ENCODE results near the gene RAMP1. TPM values are rescaled to one million over a fixed set of nuclear protein-coding genes. Genes with fewer than 3 reads are reported as not detected.

RAMP1 gene
- total RNA-seq, 2 experiments from 2014 or later = 8.1 to 9.6 TPM

- peaks cover 19% of the 10 kb centered on the region for H3K9me3 Mint-ChIP-seq
- H3K27ac Mint-ChIP-seq = no peak overlapping the region
- POLR2A ChIA-PET = no interaction called here
- peaks cover 26% of the 10 kb centered on the region for H3K4me1 Mint-ChIP-seq
- CTCF ChIA-PET = interaction anchor here (0.8 to 1.1 kb wide), 2 partner anchors 9 to 43 kb away, joined by 3 to 6 read pairs; no protein-coding TSS in a partner anchor
- no peak overlapping the region for H3K4me3 Mint-ChIP-seq
- H3K27me3 Mint-ChIP-seq = no peaks in the 10 kb centered on the region
- H3K36me3 Mint-ChIP-seq (ENCODE audit: low read depth) = peaks cover 6% of the 10 kb centered on the region
- peak; percentile 24 for DNase-seq
Measured at GRCh38 chr2:237927135-237927534, 67.7 kb downstream of the RAMP1 start.

DNA sequence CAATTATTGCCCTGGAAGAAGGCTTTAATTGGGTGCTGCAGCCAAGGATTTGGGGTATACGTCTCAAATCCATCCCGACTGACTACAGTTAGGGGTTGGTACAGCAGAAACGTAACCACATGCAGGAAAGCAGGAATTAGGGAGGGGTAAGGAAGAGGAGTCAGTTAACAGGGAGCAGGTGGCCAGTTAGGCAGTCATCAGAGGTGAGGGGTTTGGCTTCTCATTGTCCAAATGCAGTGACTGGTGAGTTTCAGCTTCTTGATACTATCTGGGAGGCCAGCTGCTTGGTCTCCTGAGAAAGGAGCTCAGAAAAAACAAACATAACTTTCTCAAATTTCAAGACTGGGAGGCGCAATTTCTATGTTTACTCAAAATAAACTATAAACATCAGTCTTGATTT is 68.6 kb downstream of the RAMP1 start:
- CTCF ChIA-PET = no interaction called here
- POLR2A ChIA-PET = no interaction called here
- H3K27ac Mint-ChIP-seq = no peak overlapping the region
- no peak for DNase-seq
- no peaks in the 10 kb centered on the region for H3K27me3 Mint-ChIP-seq
- H3K9me3 Mint-ChIP-seq = peaks cover 19% of the 10 kb centered on the region
- H3K36me3 Mint-ChIP-seq (ENCODE audit: low read depth) = peaks cover 6% of the 10 kb centered on the region
- H3K4me1 Mint-ChIP-seq = peaks cover 26% of the 10 kb centered on the region
- no peak overlapping the region for H3K4me3 Mint-ChIP-seq

- peaks cover 18% of the 10 kb centered on the region for H3K4me1 Mint-ChIP-seq
- H3K27me3 Mint-ChIP-seq = no peaks in the 10 kb centered on the region
- no peak overlapping the region for H3K27ac Mint-ChIP-seq
- no peak overlapping the region for H3K4me3 Mint-ChIP-seq
- POLR2A ChIA-PET = no interaction called here
- peaks cover 19% of the 10 kb centered on the region for H3K9me3 Mint-ChIP-seq
- CTCF ChIA-PET = interaction anchor here (1.0 to 1.1 kb wide), 2 partner anchors 12 to 41 kb away, joined by 3 read pairs; no protein-coding TSS in a partner anchor
- no peak for DNase-seq
- H3K36me3 Mint-ChIP-seq (ENCODE audit: low read depth) = peaks cover 6% of the 10 kb centered on the region
Measured at GRCh38 chr2:237929979-237930378, 70.6 kb downstream of the RAMP1 start.

- Mint-ChIP-seq H3K9me3 (peaks cover 19% of the 10 kb centered on the region), H3K36me3 (ENCODE audit: low read depth) (peaks cover 6% of the 10 kb centered on the region), H3K4me3 (no peak overlapping the region), H3K27me3 (no peaks in the 10 kb centered on the region), H3K4me1 (peaks cover 16% of the 10 kb centered on the region), H3K27ac (no peak overlapping the region)
- ChIA-PET POLR2A (interaction anchor here (2.5 kb wide), 1 partner anchor 9 kb away, joined by 14 read pairs; no protein-coding TSS in a partner anchor), CTCF (interaction anchor here (1.5 kb wide), 1 partner anchor 32 kb away, joined by 4 read pairs; no protein-coding TSS in a partner anchor)
- DNase-seq = no peak
Measured at GRCh38 chr2:237931205-237931721, 71.8 kb downstream of the RAMP1 start.

DNA sequence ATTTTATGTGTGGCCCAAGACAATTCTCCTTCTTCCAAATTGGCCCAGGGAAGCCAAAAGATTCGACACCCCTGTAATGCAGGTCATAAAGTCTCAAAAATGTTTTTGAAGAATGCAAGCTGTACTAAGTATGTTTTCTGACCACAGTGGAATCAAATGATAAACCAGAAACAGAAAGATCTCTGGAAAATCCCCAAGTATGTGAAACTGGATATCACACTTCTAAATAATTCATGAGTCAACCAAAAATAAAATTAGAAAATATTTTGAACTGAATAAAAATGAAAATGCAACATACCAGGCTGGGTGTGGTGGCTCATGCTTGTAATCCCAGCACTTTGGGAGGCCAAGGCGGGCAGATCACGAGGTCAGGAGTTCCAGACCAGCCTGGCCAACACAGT is 73.3 kb downstream of the RAMP1 start:
- Mint-ChIP-seq H3K4me1 (peaks cover 15% of the 10 kb centered on the region), H3K27ac (no peak overlapping the region), H3K9me3 (peaks cover 18% of the 10 kb centered on the region), H3K27me3 (no peaks in the 10 kb centered on the region), H3K36me3 (ENCODE audit: low read depth) (peaks cover 6% of the 10 kb centered on the region), H3K4me3 (no peak overlapping the region)
- CTCF ChIA-PET = interaction anchor here (0.7 to 1.5 kb wide), 2 partner anchors 9 to 34 kb away, joined by 3 to 4 read pairs; no protein-coding TSS in a partner anchor
- DNase-seq = no peak
- POLR2A ChIA-PET = interaction anchor here (2.5 kb wide), 1 partner anchor 8 kb away, joined by 14 read pairs; no protein-coding TSS in a partner anchor

GRCh38 chr2:237934186-237934585 is 74.8 kb downstream of the RAMP1 start:
- ChIA-PET POLR2A (no interaction called here), CTCF (interaction anchor here (2.2 kb wide), 1 partner anchor 11 kb away, joined by 7 read pairs; no protein-coding TSS in a partner anchor)
- Mint-ChIP-seq H3K4me1 (peaks cover 17% of the 10 kb centered on the region), H3K27ac (no peak overlapping the region), H3K27me3 (no peaks in the 10 kb centered on the region), H3K4me3 (no peak overlapping the region), H3K36me3 (ENCODE audit: low read depth) (peaks cover 3% of the 10 kb centered on the region), H3K9me3 (peaks cover 10% of the 10 kb centered on the region)
- no peak for DNase-seq

DNA sequence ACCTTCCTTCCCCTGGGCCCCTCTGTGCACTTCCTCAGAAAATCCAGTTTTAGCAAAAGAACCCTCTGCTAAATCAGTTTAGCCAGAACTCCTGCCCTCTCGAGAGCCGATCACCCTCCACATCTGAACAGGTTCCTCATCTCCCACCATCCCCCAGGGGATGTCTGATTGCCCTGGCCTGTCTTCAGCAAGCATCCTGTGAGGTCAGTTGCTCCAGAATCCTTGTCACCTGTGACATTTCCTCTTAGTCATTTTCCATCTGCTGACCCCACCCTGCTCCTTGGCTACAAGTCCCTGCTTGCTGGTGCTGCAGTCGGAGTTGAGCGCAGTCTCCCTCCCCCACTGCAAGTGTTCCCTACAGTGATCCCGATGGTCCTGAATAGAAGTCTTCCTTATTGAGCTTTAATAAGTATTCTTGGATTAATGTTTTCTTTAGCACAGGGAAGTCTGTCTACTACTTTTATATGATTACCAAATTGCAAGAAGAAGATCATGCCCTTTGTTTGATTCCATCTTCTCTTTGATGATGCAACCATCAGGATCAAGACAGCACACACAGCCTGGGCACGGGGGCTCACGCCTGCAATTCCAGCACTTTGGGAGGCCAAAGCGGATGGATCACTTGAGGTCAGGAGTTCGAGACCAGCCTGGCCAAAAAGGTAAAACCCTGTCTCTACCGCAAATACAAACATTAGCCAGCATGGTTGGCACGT is 76.5 kb downstream of the RAMP1 start:
- DNase-seq = no peak
- H3K27ac Mint-ChIP-seq = no peak overlapping the region
- POLR2A ChIA-PET = no interaction called here
- CTCF ChIA-PET = interaction anchor here (1.4 to 2.2 kb wide), 2 partner anchors 9 to 13 kb away, joined by 6 to 7 read pairs; no protein-coding TSS in a partner anchor
- peaks cover 5% of the 10 kb centered on the region for H3K36me3 Mint-ChIP-seq (ENCODE audit: low read depth)
- H3K27me3 Mint-ChIP-seq = no peaks in the 10 kb centered on the region
- no peak overlapping the region for H3K4me3 Mint-ChIP-seq
- H3K9me3 Mint-ChIP-seq = peaks cover 4% of the 10 kb centered on the region
- H3K4me1 Mint-ChIP-seq = peaks cover 32% of the 10 kb centered on the region

GRCh38 chr2:237939251-237939650 is 79.8 kb downstream of the RAMP1 start:
- POLR2A ChIA-PET = interaction anchor here (1.0 to 3.5 kb wide), 2 partner anchors 8 to 41 kb away, joined by 3 to 14 read pairs; no protein-coding TSS in a partner anchor
- Mint-ChIP-seq H3K36me3 (ENCODE audit: low read depth) (peaks cover 16% of the 10 kb centered on the region), H3K27me3 (no peaks in the 10 kb centered on the region), H3K4me3 (no peak overlapping the region), H3K4me1 (peaks cover 53% of the 10 kb centered on the region), H3K9me3 (peaks cover 9% of the 10 kb centered on the region), H3K27ac (no peak overlapping the region)
- DNase-seq = no peak
- CTCF ChIA-PET = interaction anchor here (0.6 to 1.8 kb wide), 2 partner anchors 12 to 15 kb away, joined by 3 to 9 read pairs; no protein-coding TSS in a partner anchor

DNA sequence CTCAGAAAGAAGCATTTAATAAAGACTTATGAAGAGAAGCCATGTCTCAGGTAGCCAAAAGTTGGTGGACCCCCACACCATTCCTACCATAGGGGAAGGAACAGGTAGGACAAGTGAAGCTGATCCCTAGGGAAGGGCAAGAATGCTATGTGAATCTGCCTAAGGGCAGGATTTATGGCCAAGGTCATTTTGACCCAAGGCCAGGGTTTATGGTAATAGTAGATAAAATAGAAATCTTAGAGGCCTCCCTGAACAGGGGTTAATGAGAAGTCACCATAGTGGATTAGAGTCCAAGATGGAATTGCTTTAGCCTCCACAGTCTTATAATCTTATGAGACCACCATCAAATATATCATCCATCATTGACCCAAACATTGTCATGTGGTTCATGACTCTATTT is 81.4 kb downstream of the RAMP1 start:
- Mint-ChIP-seq H3K27me3 (no peaks in the 10 kb centered on the region), H3K27ac (peak overlapping the region; percentile 97), H3K36me3 (ENCODE audit: low read depth) (peaks cover 31% of the 10 kb centered on the region), H3K9me3 (peaks cover 20% of the 10 kb centered on the region), H3K4me1 (peaks cover 61% of the 10 kb centered on the region), H3K4me3 (no peak overlapping the region)
- POLR2A ChIA-PET = interaction anchor here (1.3 to 3.5 kb wide), 3 partner anchors 9 to 28 kb away, joined by 3 to 16 read pairs (median 14); no protein-coding TSS in a partner anchor
- CTCF ChIA-PET = interaction anchor here (1.8 kb wide), 1 partner anchor 18 kb away, joined by 8 read pairs; no protein-coding TSS in a partner anchor
- DNase-seq = no peak

- peaks cover 36% of the 10 kb centered on the region for H3K36me3 Mint-ChIP-seq (ENCODE audit: low read depth)
- POLR2A ChIA-PET = interaction anchor here (1.1 to 3.5 kb wide), 6 partner anchors 10 to 42 kb away, joined by 3 to 16 read pairs (median 6); partner anchors contain the start of gene UBE2F
- H3K4me1 Mint-ChIP-seq = peaks cover 62% of the 10 kb centered on the region
- no peaks in the 10 kb centered on the region for H3K27me3 Mint-ChIP-seq
- peaks cover 24% of the 10 kb centered on the region for H3K9me3 Mint-ChIP-seq
- DNase-seq = no peak
- H3K4me3 Mint-ChIP-seq = peak overlapping the region; percentile 40
- peak overlapping the region; percentile 97 for H3K27ac Mint-ChIP-seq
- CTCF ChIA-PET = interaction anchor here (0.7 to 1.8 kb wide), 5 partner anchors 11 to 83 kb away, joined by 3 to 8 read pairs (median 3); no protein-coding TSS in a partner anchor
Measured at GRCh38 chr2:237941239-237941638, 81.8 kb downstream of the RAMP1 start.

GRCh38 chr2:237942513-237942899 is 83.1 kb downstream of the RAMP1 start:
- POLR2A ChIA-PET = interaction anchor here (0.6 to 3.5 kb wide), 8 partner anchors 11 to 118 kb away, joined by 3 to 16 read pairs (median 3); partner anchors contain the start of genes SCLY and UBE2F
- Mint-ChIP-seq H3K36me3 (ENCODE audit: low read depth) (peaks cover 43% of the 10 kb centered on the region), H3K27ac (peak overlapping the region; percentile 97), H3K4me3 (peak overlapping the region; percentile 40), H3K4me1 (peaks cover 74% of the 10 kb centered on the region), H3K9me3 (peaks cover 29% of the 10 kb centered on the region), H3K27me3 (peaks cover 2% of the 10 kb centered on the region)
- CTCF ChIA-PET = interaction anchor here (0.6 to 1.8 kb wide), 10 partner anchors 10 to 260 kb away, joined by 3 to 8 read pairs (median 3); partner anchors contain the start of gene ILKAP
- no peak for DNase-seq

DNA sequence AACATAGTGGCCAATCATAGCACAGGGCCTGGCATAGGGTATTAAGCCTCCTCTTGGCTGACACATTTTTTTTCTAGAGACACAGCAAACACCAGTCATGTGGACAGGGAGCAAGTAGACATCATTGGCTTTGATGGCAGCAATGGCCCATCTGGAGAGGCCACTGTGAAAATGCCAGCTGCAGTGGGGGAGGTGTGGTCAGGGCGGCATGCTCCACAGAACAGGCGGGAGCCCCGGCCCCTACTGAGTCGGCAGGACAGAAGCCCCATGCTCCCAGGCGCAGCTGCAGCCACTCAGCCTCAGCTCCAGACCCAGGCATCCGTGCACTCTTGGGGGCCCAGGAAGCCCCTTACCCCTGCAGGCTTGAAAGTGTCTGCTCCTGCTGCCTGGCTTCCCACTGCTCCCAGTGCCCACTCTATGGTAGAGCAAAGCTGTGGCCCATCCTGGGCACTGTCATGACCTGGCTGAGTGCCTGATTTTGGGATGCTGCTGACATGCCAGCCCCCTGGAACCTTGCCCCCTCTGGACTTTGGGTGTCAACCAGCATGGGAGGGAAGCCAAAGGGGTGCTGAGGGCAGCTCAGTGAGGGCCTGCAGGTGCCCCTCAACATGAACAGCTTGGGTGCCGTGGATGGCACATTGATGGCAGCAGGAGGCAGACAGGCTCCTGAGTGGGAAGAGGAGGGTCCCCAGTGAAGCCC is 84.1 kb downstream of the RAMP1 start:
- Mint-ChIP-seq H3K27me3 (peaks cover 2% of the 10 kb centered on the region), H3K4me3 (no peak overlapping the region), H3K4me1 (peaks cover 74% of the 10 kb centered on the region), H3K36me3 (ENCODE audit: low read depth) (peaks cover 43% of the 10 kb centered on the region), H3K9me3 (peaks cover 29% of the 10 kb centered on the region), H3K27ac (peak overlapping the region; percentile 97)
- CTCF ChIA-PET = interaction anchor here (0.8 to 1.2 kb wide), 4 partner anchors 10 to 259 kb away, joined by 3 to 4 read pairs (median 3); partner anchors contain the start of gene ILKAP
- no peak for DNase-seq
- POLR2A ChIA-PET = interaction anchor here (1.1 to 3.0 kb wide), 2 partner anchors 44 to 117 kb away, joined by 3 to 10 read pairs; partner anchors contain the start of gene SCLY

Measured in activated CD4-positive, alpha-beta memory T cell treated with anti-CD3 and anti-CD28 coated beads, Interleukin-2, amount 10 ng/mL, durations not matched to agents 7 days and 5 days (primary cell).